NCI-H1092 treated with DMSO at 0.1 percent for 48 hours (cell line): ENCODE data around the gene EML3.
"Not testable (repeated sequence)": the region's sequence is repeated elsewhere in the genome, so short reads cannot be mapped to it uniquely, and the experiment has no call there.

ENCODE experiments used
- DNase-seq: peaks from one replicate; lab custom pipeline; 2025; lab: John Stamatoyannopoulos, UW

Gene EML3, protein sequence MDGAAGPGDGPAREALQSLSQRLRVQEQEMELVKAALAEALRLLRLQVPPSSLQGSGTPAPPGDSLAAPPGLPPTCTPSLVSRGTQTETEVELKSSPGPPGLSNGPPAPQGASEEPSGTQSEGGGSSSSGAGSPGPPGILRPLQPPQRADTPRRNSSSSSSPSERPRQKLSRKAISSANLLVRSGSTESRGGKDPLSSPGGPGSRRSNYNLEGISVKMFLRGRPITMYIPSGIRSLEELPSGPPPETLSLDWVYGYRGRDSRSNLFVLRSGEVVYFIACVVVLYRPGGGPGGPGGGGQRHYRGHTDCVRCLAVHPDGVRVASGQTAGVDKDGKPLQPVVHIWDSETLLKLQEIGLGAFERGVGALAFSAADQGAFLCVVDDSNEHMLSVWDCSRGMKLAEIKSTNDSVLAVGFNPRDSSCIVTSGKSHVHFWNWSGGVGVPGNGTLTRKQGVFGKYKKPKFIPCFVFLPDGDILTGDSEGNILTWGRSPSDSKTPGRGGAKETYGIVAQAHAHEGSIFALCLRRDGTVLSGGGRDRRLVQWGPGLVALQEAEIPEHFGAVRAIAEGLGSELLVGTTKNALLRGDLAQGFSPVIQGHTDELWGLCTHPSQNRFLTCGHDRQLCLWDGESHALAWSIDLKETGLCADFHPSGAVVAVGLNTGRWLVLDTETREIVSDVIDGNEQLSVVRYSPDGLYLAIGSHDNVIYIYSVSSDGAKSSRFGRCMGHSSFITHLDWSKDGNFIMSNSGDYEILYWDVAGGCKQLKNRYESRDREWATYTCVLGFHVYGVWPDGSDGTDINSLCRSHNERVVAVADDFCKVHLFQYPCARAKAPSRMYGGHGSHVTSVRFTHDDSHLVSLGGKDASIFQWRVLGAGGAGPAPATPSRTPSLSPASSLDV

DNA sequence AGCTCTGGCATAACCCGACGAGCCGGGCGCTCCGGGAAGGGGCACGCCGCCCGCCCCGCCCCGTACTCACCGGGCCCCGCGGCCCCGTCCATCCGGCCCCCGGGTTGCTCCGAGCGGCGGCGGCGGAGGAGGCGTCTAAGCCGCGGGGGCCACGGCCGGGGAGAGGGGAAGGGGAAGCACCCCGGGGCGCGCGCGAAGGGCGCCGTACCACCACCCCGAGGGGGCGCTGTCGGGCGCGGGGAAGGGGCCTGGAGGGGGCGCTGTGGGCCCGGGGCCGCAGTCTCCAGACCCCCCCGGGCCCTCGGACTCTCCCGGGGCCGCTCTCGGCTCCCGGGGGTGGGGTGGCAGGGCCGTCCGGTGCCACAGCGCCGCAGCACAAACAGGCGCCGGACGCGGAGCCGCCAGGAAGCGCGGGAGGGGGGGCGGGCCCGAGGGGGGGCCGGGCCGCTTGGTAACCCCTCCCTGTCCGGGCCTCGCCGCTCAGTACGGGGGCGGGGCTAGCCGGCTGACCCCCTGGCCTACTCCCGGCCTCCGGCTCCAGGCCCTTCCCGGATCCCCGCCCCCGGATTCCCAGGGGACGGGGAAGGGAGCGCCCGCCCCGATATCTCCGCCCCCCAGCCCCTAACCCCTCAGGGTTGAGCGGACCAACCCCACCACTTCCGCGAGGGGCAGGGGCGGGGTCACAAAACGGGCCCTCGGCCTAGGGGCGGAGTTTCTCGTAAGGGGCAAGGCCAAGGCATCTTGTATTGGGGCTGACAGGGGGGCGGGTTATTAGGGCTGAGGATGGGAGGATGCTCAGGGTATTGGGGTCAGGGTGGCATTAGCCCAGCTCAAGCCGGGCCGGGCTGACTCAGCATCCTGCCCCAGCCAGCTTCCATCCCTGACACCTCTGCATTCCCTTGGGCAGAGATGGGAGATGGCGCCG lies at the start of gene EML3, which contains the start of gene ROM1:
Gene EML3, minus strand, starts transcription at position 410 of the 925 bp plus-strand sequence. Its CDS starts 318 bp downstream, at position 92.
Gene ROM1, plus strand, starts transcription at position 892 of the 925 bp plus-strand sequence. Its CDS starts 25 bp downstream, at position 917.
- peak; percentile 75 for DNase-seq

DNA sequence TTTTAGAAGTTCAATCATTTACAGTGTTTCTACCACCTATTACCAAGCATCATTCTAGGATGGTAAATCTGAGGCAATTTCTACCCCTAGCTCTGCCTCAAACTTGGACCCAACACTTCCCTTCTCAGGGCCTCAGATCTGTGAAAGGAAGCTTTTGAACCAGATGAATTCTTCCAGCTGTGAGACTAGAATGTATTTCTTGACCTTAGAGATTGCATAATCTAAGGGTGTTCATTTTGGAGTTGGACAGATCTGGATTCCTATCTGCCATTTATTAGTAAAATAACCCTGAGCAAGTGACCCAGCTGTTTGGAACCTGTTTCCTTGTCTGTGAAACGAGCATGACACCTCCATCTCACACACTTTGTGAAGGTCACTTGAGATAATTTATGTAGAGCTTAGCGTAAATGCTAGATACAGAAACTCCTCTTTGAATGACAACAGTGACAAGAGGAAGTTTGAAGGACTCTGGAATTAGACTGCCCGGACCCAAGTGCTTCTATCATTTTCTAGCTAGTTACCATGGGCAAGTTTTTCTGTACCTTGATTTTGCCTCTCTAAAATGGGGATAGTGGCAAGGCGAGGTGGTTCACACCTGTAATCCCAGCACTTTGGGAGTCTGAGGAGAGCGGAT lies 44.3 kb upstream of the EML3 start:
- DNase-seq, result no peak

DNA sequence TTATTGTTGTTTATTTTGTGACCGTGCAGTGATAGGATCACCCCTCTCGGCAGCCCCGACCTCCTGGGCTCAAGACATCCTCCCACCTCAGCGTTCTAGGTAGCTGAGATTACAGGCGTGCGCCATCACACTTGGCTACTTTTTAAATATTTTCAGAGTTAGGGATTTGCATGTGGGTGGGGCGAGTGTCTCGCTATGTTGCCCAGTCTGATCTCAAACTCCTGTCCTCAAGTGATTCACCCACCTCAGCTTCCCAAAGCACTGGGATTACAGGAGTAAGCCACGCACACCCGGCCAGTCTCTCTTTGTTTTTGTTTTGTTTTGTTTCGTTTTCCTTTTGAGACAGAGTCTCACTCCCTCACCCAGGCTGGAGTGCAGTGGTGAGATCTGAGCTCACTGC lies 41.7 kb upstream of the EML3 start:
- no peak for DNase-seq

- no peak for DNase-seq
These were observed 39.8 kb upstream of the EML3 start for GRCh38 chr11:62652161-62653006.

GRCh38 chr11:62650283-62650682 lies 37.7 kb upstream of the EML3 start:
- not testable (repeated sequence) for DNase-seq

- DNase-seq, result no peak
These were observed 36.9 kb upstream of the EML3 start for GRCh38 chr11:62649486-62649885.

- DNase-seq, result no peak
These were observed 36.4 kb upstream of the EML3 start for GRCh38 chr11:62648967-62649364.

DNA sequence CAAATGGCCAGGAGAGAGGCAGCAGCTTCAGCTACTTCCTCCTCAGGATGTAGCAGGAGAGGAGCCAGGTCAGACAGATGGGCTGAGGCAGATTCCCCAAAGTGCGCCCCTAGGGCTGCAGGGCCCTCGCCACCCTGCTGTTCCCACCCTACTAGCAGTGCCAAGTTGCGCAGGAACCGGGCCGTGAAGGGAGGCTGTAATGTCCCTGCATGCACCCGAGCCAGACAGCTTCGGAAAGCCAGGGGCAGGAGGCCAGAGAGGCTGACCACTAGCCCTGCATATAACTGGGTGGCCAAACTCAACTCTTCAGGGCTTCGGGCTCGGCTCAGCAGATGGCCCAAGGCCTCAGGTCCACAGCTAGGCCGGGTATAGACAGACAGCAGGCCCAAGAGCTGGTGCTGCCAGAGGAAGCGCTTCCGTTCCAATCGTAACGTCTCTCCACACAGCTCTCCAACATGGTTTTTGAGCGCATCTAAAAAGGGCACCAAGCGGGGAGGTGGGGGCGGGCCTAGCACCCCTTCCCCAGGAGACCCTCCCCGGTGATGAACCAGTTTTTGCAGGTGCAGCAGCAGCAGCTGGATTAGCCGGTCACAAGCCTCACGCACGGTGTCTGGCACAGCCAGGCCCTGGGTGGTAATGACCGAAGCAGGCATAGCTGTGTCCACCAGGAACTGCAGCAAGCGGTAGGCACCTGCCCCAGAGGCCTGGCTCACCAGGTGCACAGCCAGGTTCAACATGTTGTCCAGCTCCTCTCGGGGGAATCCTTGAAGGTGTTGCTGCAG lies 35.8 kb upstream of the EML3 start:
- DNase-seq, result no peak

DNA sequence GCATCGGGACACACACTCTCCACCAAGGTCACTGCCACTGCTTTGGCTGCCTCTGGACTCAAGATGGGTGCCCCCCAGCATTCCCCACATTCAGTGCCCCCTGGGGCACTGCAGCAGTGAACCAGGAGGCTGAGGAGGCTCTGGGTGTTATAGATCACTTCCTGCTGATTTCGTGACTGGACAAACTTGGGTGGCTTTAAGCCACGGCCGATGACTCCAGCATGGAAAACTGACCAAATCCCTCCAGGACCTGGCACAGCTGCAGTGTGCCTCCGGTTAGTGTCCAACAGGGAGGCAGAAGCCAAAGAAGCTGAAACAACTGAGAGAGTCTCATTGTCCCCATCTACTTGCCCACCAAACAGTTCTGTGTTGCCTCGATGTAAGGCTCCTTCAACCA lies 35.0 kb upstream of the EML3 start:
- no peak for DNase-seq

- DNase-seq, result no peak
These were observed 34.4 kb upstream of the EML3 start for GRCh38 chr11:62646825-62647608.

- DNase-seq, result peak; percentile 99
These were observed 33.6 kb upstream of the EML3 start, which contains the start of gene GANAB for GRCh38 chr11:62645946-62646824. GANAB (minus strand) TSS chr11:62646613; CDS start chr11:62646599, 14 bp downstream.

DNA sequence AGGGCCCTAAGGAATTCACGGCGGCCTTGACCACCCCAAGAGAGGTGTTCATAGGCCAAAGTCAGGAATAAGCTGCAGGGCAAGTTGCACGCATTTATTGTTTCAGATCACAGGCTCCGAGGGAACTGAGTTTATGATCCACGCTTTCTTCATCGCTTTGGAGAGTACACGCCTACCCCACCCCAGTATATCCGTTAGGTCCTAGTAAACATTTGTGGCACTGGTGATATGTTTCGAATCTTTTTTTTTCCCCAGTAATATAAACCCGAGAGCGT lies 33.0 kb upstream of the EML3 start:
- no peak for DNase-seq

DNA sequence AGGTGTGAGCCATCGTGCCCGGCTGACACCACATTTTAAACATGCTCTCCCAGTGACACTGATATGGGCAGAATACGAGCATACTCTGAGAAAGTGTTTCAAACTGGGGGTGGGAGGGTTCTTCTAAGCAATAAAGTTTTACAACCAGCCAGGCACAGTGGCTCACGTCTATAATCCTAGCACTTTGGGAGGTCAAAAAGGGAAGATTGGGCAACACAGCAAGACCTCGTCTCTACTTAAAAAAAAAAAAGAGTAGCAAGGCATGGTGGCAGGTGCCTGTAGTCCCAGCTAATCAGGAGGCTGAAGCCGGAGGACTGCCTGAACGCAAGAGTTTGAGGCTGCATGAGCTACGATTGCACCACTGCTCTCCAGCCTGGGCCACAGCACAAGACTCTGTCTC lies 31.6 kb upstream of the EML3 start:
- DNase-seq, result no peak

DNA sequence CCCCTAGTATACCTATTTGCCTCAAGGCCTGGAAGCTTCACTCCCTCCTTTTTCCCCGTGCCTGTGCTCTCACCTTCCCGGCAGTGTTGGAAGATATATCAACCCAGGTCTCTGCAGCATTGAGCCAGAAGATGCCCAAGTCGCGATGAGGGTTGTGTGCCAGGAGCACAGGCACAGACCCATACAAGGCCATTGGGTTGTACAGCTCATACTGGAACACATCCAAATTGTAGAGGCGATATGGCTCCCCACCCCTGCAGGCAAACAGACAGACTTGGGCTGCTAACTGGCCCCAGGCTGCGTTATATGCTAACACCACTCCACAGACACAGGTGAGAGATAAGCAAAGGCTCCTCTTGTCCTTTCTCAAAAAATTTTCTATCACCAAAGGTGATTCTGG lies 19.9 kb upstream of the EML3 start:
- DNase-seq, result no peak

GRCh38 chr11:62627713-62628112 lies 15.1 kb upstream of the EML3 start:
- DNase-seq, result no peak

GRCh38 chr11:62622476-62623089 lies 10.0 kb upstream of the EML3 start:
- DNase-seq, result no peak
